ENCODE measurements around the gene PROSER2. TPM values are rescaled to one million over a fixed set of nuclear protein-coding genes. Genes with fewer than 3 reads are reported as not detected.

PROSER2 gene
- total and polyA plus RNA-seq, 2 of the 13 experiments (the other 11 are each of a cell fraction or from before 2014, with no cell fraction given), result 6.9 to 7.7 TPM

DNA sequence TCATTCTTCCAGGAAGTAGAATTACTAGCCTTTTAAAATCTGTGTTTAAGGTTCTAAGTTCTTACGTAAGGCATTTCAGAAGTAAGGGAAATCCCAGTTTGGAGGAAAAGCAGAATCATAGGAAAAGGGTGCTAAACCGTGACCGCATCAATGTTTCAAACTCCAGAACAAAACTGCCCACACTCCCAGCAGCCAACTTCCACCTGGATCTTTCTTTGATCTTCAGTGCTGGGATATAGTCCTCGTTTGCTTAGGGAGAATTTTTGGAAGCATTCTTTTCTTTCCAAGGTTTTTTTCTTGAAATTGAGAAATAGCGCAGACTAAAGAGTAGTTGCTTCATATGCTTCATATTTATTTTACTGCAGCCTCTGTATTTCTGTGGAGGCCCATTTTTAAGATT lies 8.9 kb downstream of the PROSER2 start (continued):
- TF ChIP-seq, protein P1, sequence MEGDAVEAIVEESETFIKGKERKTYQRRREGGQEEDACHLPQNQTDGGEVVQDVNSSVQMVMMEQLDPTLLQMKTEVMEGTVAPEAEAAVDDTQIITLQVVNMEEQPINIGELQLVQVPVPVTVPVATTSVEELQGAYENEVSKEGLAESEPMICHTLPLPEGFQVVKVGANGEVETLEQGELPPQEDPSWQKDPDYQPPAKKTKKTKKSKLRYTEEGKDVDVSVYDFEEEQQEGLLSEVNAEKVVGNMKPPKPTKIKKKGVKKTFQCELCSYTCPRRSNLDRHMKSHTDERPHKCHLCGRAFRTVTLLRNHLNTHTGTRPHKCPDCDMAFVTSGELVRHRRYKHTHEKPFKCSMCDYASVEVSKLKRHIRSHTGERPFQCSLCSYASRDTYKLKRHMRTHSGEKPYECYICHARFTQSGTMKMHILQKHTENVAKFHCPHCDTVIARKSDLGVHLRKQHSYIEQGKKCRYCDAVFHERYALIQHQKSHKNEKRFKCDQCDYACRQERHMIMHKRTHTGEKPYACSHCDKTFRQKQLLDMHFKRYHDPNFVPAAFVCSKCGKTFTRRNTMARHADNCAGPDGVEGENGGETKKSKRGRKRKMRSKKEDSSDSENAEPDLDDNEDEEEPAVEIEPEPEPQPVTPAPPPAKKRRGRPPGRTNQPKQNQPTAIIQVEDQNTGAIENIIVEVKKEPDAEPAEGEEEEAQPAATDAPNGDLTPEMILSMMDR (CRISPR knock-in tag; IDR thresholded peaks at IDR 0.05), result no peak
- TF ChIP-seq GATAD2A (CRISPR knock-in tag; IDR thresholded peaks at IDR 0.05), result 0 out of 2 replicates have a peak, but pooled peaks have one; percentile 7
- no peak for TF ChIP-seq ARID3A (IDR thresholded peaks at IDR 0.05; ENCODE audit: low read depth, low read length)
- TF ChIP-seq ZNF501 (CRISPR knock-in tag; IDR thresholded peaks at IDR 0.05), result no peak
- no peak for TF ChIP-seq ZNF558 (CRISPR knock-in tag; IDR thresholded peaks at IDR 0.05; ENCODE audit: borderline replicate concordance)
- no peak for TF ChIP-seq MTF1 (CRISPR knock-in tag; IDR thresholded peaks at IDR 0.05)
- TF ChIP-seq TCF7 (IDR thresholded peaks at IDR 0.05; ENCODE audit: low read depth), result peak; percentile 62
- TF ChIP-seq ONECUT2 (CRISPR knock-in tag; IDR thresholded peaks at IDR 0.05), result no peak
- no peak for TF ChIP-seq ZNF598 (CRISPR knock-in tag; IDR thresholded peaks at IDR 0.05; ENCODE audit: borderline replicate concordance)
- no peak for TF ChIP-seq FLYWCH1 (CRISPR knock-in tag; IDR thresholded peaks at IDR 0.05)
- TF ChIP-seq BCL6 (CRISPR knock-in tag; IDR thresholded peaks at IDR 0.05), result peak; percentile 67; the same call in 1 of the 2 replicates
- TF ChIP-seq, protein P2, sequence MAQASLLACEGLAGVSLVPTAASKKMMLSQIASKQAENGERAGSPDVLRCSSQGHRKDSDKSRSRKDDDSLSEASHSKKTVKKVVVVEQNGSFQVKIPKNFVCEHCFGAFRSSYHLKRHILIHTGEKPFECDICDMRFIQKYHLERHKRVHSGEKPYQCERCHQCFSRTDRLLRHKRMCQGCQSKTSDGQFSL (CRISPR knock-in tag; IDR thresholded peaks at IDR 0.05), result no peak
- TF ChIP-seq NR2C2 (CRISPR knock-in tag; IDR thresholded peaks at IDR 0.05; ENCODE audit: borderline replicate concordance), result no peak
- TF ChIP-seq MXI1 (IDR thresholded peaks at IDR 0.05; ENCODE audit: borderline replicate concordance, low read depth, low read length), result no peak
- TF ChIP-seq EP300 (IDR thresholded peaks at IDR 0.05; ENCODE audit: low read depth in 2 of 2, low read length in 2 of 2), result peak in 1 of 2 experiments; percentile 50; a peak in 1 of 4 replicates
- no peak for TF ChIP-seq EP300 (CRISPR knock-in tag; IDR thresholded peaks at IDR 0.05; ENCODE audit: borderline replicate concordance)

All from HepG2 (cell line).